ENCODE data around the gene CABP2. TPM values are rescaled to one million over a fixed set of nuclear protein-coding genes. Genes with fewer than 3 reads are reported as not detected.

The CABP2 gene
- total RNA-seq, 4 donors from 2014 or later, result not detected

DNA sequence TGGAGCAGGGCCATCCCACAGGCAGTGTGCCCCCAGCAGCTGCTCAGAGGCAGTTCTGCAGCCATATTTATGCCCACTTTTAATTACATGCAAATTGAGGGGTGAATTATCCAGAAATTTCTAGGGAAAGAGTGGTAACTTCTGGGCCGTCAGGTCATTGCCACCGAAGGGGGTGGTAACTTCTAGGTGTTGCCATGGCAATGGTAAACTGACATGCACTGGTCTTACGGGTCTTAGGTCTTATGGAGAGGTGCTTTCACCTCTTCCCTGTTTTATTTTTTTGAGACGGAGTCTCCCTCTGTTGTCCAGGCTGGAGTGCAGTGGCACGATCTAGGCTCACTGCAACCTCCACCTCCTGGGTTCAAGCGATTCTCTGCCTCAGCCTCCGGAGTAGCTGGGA lies 50.4 kb downstream of the CABP2 start:
- DNase-seq (no peak), ATAC-seq (no peak)
- Histone ChIP-seq H3K27ac (no peak overlapping the region), H3K27me3 (no peaks in the 10 kb centered on the region), H3K9me3 (no peaks in the 10 kb centered on the region), H3K4me3 (no peak overlapping the region), H3K4me1 (peaks cover 6 to 13% of the 10 kb centered on the region in 2 donors), H3K36me3 (no peaks in the 10 kb centered on the region)
- in situ Hi-C loops (cut with MboI; ENCODE audit: low sequenced_read_pairs in 4 of 4) (loop anchor here in 2 of 4 donors (10.0 kb wide), 1 partner anchor 78 kb away; the partner anchor contains the start of gene RAD9A (in 2 of the 2)), intact Hi-C loops (cut with DNase I; ENCODE audit: low total_unique reads) (no loop called here)
- TF ChIP-seq, protein P1, sequence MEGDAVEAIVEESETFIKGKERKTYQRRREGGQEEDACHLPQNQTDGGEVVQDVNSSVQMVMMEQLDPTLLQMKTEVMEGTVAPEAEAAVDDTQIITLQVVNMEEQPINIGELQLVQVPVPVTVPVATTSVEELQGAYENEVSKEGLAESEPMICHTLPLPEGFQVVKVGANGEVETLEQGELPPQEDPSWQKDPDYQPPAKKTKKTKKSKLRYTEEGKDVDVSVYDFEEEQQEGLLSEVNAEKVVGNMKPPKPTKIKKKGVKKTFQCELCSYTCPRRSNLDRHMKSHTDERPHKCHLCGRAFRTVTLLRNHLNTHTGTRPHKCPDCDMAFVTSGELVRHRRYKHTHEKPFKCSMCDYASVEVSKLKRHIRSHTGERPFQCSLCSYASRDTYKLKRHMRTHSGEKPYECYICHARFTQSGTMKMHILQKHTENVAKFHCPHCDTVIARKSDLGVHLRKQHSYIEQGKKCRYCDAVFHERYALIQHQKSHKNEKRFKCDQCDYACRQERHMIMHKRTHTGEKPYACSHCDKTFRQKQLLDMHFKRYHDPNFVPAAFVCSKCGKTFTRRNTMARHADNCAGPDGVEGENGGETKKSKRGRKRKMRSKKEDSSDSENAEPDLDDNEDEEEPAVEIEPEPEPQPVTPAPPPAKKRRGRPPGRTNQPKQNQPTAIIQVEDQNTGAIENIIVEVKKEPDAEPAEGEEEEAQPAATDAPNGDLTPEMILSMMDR (IDR thresholded peaks at IDR 0.05 in 4 of 5, conservative IDR thresholded peaks at IDR 0.05 in 1 of 5), result no peak
- TF ChIP-seq POLR2A (IDR thresholded peaks at IDR 0.05), result no peak

DNA sequence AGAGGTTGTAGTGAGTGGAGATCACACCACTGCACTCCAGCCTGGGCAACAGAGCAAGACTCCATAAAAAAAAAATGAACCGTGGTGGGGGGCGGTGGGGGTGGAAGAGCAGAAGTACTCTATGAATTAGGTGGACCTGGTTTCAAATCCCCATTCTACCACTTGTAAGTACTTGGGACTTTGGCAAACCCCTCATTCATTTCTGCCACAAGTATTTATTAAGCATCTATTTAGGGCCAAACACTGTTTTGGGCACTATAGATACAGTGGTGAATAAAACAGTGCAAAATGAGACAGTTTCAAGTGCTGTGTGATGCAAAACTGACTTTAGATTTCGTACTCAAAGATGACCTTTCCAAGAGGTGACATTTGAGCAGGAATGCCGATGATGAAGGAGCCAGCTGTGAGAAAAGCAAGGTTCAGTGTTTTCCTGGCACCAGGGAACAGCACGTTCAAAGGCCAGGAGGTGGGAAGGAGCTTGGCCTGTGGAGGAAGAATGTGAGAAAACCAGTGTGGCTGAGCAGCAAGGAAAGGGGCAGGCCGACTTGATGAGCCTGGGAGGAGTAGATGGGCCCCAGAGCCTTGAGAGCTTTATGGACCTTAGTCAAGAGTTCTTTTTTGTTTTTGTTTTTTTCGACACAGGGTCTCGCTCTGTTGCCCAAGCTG lies 52.8 kb downstream of the CABP2 start:
- intact Hi-C loops (cut with DNase I; ENCODE audit: low total_unique reads), result no loop called here
- no peak for ATAC-seq

DNA sequence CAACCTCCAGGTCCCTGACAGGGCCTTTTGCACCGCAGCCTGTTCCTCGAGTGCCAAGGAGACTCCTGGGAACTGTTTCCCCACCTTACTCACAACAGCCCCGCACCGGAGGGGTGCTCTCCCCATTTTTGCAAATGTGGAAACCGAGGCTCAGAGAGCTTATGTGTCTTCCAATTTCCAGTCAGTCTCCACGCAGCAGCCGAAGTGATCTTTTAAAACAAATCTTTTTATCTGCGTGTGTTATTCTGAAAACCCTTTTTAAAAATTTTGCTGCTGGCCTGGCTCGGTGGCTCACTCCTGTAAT lies 53.8 kb downstream of the CABP2 start:
- in situ Hi-C loops (cut with MboI; ENCODE audit: low sequenced_read_pairs in 4 of 4), result no loop called here
- no peak for DNase-seq
- ATAC-seq, result peak; percentile 36 to 50

More for the DNA sequence above, 52.8 kb downstream of the CABP2 start:
- no peak overlapping the region for H3K4me3 ChIP-seq
- H3K4me1 ChIP-seq, result peaks cover 8 to 18% of the 10 kb centered on the region in 2 donors
- no peak for DNase-seq
- in situ Hi-C loops (cut with MboI; ENCODE audit: low sequenced_read_pairs in 4 of 4), result loop anchor here in 2 of 4 donors (10.0 kb wide), 1 partner anchor 76 kb away; the partner anchor contains the start of gene RAD9A (in 2 of the 2)
- TF ChIP-seq, protein P1 (IDR thresholded peaks at IDR 0.05 in 4 of 5, conservative IDR thresholded peaks at IDR 0.05 in 1 of 5), result no peak
- no peak for TF ChIP-seq POLR2A (IDR thresholded peaks at IDR 0.05)
- H3K27me3 ChIP-seq, result no peaks in the 10 kb centered on the region
- H3K36me3 ChIP-seq, result no peaks in the 10 kb centered on the region
- no peak overlapping the region for H3K27ac ChIP-seq
- no peaks in the 10 kb centered on the region for H3K9me3 ChIP-seq

More for the DNA sequence above, 53.8 kb downstream of the CABP2 start:
- TF ChIP-seq, protein P1 (IDR thresholded peaks at IDR 0.05 in 4 of 5, conservative IDR thresholded peaks at IDR 0.05 in 1 of 5), result peak in 1 of 5 experiments; percentile 39
- TF ChIP-seq POLR2A (IDR thresholded peaks at IDR 0.05), result no peak
- Histone ChIP-seq H3K27me3 (no peaks in the 10 kb centered on the region), H3K4me1 (peaks cover 8 to 18% of the 10 kb centered on the region in 2 donors), H3K9me3 (no peaks in the 10 kb centered on the region), H3K27ac (peak overlapping the region; percentile 79 to 96 (median 88)), H3K4me3 (peak overlapping the region; percentile 86 to 98 (median 91)), H3K36me3 (no peaks in the 10 kb centered on the region)
- intact Hi-C loops (cut with DNase I; ENCODE audit: low total_unique reads), result loop anchor here (1.0 to 5.0 kb wide), 3 partner anchors 39 to 68 kb away; partner anchors contain the start of genes CDK2AP2, PPP1CA and RPS6KB2

Small RNA genes within 50 kb of the gene (microRNA-seq; reads per million reads assigned to microRNA genes)
- gene MIR6752 (ENCODE audit: borderline replicate concordance in 2 of 2), result 0 reads per million in 2 donors

Other genes with a start within 250 kb of the CABP2 start
- gene ANKRD13D, start 234.1 kb downstream of the CABP2 start, total RNA-seq, result 10 to 100 TPM in 1 of 4 donors, 1 to 10 TPM in 3; 5.8 to 10.6 (median 9.7) TPM
- gene SSH3, start 219.9 kb downstream of the CABP2 start, total RNA-seq, result 10 to 100 TPM in 2 of 4 donors, 1 to 10 TPM in 2; 7.9 to 16.3 (median 11.9) TPM
- 100 to 1,000 TPM in 2 of 4 donors, 10 to 100 TPM in 2; 57.4 to 115 (median 87.9) TPM for gene POLD4, start 169.9 kb downstream of the CABP2 start, total RNA-seq
- 1 to 10 TPM in 2 of 4 donors, under 1 TPM in 2; 0.24 to 2.7 (median 0.91) TPM for gene CLCF1, start 149.8 kb downstream of the CABP2 start, total RNA-seq
- 10 to 100 TPM in 2 of 4 donors, 1 to 10 TPM in 2; 5.2 to 14.7 (median 7.7) TPM for gene RAD9A, start 131.5 kb downstream of the CABP2 start, total RNA-seq
- gene PPP1CA, start 121.6 kb downstream of the CABP2 start, total RNA-seq, result 100 to 1,000 TPM in 3 of 4 donors, 10 to 100 TPM in 1; 78.4 to 193 (median 124) TPM
- under 1 TPM in 3 of 4 donors, not detected in 1; 0.44 to 0.78 (median 0.56) TPM for gene TBC1D10C, start 119.4 kb downstream of the CABP2 start, total RNA-seq
- 10 to 100 TPM in 1 of 4 donors, 1 to 10 TPM in 3; 2.5 to 11.0 (median 4.9) TPM for gene CARNS1, start 107.8 kb downstream of the CABP2 start, total RNA-seq
- 10 to 100 TPM; 38.0 to 74.1 (median 39.4) TPM for gene RPS6KB2, start 95.0 kb downstream of the CABP2 start, total RNA-seq
- 1 to 10 TPM in 3 of 4 donors, under 1 TPM in 1; 0.47 to 1.5 (median 1.3) TPM for gene PTPRCAP, start 85.8 kb downstream of the CABP2 start, total RNA-seq
- 10 to 100 TPM in 3 of 4 donors, 1 to 10 TPM in 1; 4.9 to 14.8 (median 12.5) TPM for gene CORO1B, start 80.0 kb downstream of the CABP2 start, total RNA-seq
- not detected for gene GPR152, start 70.7 kb downstream of the CABP2 start, total RNA-seq
- under 1 TPM; 0.19 to 0.55 (median 0.30) TPM for gene CABP4, start 68.1 kb downstream of the CABP2 start, total RNA-seq
- 100 to 1,000 TPM in 2 of 4 donors, 10 to 100 TPM in 2; 79.8 to 155 (median 108) TPM for gene TMEM134, start 54.2 kb downstream of the CABP2 start, total RNA-seq
- 10 to 100 TPM; 33.0 to 60.8 (median 48.8) TPM for gene AIP, start 40.4 kb downstream of the CABP2 start, total RNA-seq
- gene PITPNM1, start 18.1 kb downstream of the CABP2 start, total RNA-seq, result 10 to 100 TPM in 1 of 4 donors, 1 to 10 TPM in 3; 4.0 to 12.2 (median 7.7) TPM
- gene CDK2AP2, start 15.3 kb downstream of the CABP2 start, total RNA-seq, result 10 to 100 TPM; 24.1 to 47.5 (median 37.3) TPM
- 100 to 1,000 TPM; 316 to 866 (median 549) TPM for gene GSTP1, start 60.4 kb upstream of the CABP2 start, total RNA-seq
- 100 to 1,000 TPM; 306 to 608 (median 365) TPM for gene NDUFV1, start 83.5 kb upstream of the CABP2 start, total RNA-seq
- gene NUDT8, start 106.5 kb upstream of the CABP2 start, total RNA-seq, result 10 to 100 TPM; 23.3 to 42.4 (median 36.2) TPM
- not detected for gene TBX10, start 116.3 kb upstream of the CABP2 start, total RNA-seq
- gene ACY3, start 127.3 kb upstream of the CABP2 start, total RNA-seq, result not detected
- gene ALDH3B2, start 151.2 kb upstream of the CABP2 start, total RNA-seq, result not detected